WI38 (cell line): ENCODE results near the gene RPS3.

Source experiments
- H3K4me3 ChIP-seq: 2 replicates; pipeline ENCODE4 v1.5.1; 2011; ENCODE audit warnings: low read depth, mild to moderate bottlenecking, control low read depth, low read length
- TF ChIP-seq, protein P1 (sequence below): IDR thresholded peaks from 2 replicates; pipeline ENCODE4 v1.5.1; 2012; ENCODE audit warnings: low read depth, mild to moderate bottlenecking, control low read depth, low read length

Gene RPS3

DNA sequence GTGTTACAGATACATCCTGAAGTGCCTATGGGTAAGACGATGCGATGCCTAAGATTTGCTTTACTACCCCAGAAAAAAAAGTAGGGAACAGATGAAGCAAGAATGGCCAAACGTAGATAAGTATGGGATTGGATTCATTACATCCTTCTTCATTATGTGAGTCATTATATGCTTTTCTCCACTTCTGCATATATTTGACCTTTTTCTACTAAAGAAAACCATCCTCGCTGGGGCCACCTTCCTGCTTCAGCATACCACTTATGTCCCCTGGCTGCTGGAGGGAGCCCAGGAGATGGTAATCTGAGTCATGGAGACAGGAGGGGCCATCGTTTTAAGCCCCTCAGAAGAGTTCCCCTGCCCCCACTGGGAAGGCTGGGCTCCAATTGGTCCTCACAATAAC lies 48.1 kb downstream of the RPS3 start:
- H3K4me3 ChIP-seq: no peak overlapping the region
- TF ChIP-seq, protein P1, sequence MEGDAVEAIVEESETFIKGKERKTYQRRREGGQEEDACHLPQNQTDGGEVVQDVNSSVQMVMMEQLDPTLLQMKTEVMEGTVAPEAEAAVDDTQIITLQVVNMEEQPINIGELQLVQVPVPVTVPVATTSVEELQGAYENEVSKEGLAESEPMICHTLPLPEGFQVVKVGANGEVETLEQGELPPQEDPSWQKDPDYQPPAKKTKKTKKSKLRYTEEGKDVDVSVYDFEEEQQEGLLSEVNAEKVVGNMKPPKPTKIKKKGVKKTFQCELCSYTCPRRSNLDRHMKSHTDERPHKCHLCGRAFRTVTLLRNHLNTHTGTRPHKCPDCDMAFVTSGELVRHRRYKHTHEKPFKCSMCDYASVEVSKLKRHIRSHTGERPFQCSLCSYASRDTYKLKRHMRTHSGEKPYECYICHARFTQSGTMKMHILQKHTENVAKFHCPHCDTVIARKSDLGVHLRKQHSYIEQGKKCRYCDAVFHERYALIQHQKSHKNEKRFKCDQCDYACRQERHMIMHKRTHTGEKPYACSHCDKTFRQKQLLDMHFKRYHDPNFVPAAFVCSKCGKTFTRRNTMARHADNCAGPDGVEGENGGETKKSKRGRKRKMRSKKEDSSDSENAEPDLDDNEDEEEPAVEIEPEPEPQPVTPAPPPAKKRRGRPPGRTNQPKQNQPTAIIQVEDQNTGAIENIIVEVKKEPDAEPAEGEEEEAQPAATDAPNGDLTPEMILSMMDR: no peak

- TF ChIP-seq, protein P1: no peak
Measured at GRCh38 chr11:75449271-75449670, 50.0 kb downstream of the RPS3 start.

DNA sequence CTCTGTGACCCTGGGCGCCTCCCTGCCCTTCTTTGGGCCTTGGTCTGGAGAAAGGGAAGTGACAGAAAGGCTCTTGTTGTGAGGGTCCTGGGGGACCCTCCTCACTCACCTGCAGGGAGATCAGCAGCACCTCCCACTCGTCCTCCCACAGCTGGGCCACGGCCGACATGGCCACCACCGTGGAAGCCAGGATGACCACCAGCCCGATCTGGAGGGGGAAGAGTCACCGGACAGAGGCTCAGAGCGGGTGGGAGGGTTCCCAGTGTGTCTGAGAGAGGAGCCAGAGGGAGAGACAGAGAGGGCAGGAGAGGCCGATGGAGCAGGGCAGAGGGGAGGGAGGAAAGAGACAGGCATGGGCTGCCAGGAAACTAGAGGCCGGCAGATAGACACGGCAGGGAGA lies 50.5 kb downstream of the RPS3 start:
- no peak overlapping the region for H3K4me3 ChIP-seq
- TF ChIP-seq, protein P1: no peak

More at GRCh38 chr11:75449271-75449670, 50.0 kb downstream of the RPS3 start:
- no peak overlapping the region for H3K4me3 ChIP-seq

DNA sequence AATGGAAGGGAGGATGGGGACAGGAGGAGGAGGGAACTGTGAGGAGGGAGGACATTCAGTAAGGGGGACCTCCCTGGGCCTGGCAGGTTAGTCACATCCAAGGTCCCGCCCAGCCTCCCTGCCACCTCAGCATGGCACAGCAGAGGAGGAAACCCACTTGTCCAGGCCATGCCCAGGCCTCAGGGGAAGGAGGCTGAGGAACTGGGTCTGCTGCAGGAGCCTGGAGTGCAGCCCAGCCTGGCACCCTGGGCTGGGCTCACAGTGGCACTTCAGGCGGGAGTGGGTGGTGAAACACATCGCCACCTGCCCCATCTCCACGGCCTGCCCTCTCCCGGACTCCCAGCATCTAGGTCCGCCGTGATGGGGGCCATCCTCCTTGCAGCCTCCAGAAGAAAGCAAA lies 50.9 kb downstream of the RPS3 start:
- no peak overlapping the region for H3K4me3 ChIP-seq
- TF ChIP-seq, protein P1: no peak

DNA sequence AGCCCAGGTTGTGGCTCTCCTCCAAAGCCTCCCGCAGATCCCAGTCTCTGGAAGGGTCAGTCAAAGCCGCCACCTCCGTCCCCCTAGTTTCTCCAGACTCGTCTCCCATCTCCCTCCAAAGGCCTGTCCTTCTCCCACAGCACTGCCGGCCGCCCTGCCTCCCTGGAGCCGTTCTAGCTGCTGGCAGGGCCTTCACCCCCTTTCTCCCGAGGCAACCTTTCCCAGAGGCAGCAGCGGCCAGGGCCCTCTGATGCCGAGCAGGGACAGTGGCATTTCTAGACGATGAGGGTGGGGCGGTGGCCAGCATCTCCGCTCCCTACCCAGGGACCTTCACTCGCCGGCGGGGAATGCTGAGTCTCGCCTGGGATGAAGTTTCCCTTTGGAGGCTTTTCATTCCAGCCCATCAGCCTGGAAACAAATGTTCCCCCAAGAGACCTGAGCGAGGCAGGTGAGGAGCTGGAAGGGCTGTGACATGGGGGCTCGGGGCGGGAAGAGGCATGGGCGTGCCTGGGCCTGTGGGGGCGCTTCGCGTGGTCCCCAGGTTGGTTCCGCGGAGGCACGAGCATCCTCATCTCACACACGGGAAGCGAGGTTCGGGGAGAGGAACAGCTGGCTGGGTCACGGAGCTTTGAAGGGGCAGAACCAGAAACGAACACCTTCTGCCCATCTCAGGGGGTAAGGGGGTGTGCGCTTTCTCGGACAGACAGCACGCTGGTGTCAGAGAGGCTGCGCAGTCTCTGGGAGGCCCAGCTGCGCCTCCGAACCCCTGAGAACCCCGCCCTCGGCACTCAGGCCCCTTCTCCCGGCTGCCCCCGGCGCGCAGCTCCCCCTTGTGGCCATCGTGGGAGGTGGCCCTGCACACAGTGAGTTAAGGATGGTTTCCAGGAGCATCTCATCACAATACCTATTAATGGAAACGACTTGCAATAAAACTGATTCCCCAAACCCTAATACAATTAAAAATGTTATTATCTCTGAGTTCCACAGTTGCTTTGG lies 51.8 kb downstream of the RPS3 start:
- no peak overlapping the region for H3K4me3 ChIP-seq
- TF ChIP-seq, protein P1: peak; percentile 55

- no peak overlapping the region for H3K4me3 ChIP-seq
- TF ChIP-seq, protein P1: no peak
Measured at GRCh38 chr11:75453916-75454655, 54.8 kb downstream of the RPS3 start.

DNA sequence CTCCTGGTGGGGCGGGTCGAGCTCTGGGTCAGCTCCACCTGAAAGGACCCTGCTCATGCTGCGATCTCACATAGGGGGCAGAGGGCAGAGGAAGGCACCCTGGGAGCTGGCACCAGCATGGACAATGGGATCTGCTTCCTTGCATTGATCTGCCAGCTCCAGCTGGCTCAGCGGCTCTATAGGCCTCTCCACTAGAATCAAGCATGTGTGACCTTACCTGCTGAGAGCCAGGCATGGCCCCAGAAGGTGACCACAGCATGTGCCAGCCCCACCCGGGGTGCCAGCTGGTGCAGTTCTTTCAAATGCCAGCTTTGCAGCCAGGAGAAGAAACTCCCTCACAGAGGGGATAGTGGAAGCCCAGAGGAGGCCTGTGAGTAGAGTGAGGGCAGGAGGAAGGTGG lies 55.7 kb downstream of the RPS3 start:
- TF ChIP-seq, protein P1: no peak
- H3K4me3 ChIP-seq: no peak overlapping the region
